IMR-90 (cell line): ENCODE results near the gene LRP1-AS. TPM values are rescaled to one million over a fixed set of nuclear protein-coding genes. Genes with fewer than 3 reads are reported as not detected.

Experiments used
- ATAC-seq: fragments of 200-7000 bp; cut with Tn5 transposase; 2 replicates; pipeline ENCODE4 v1.9.1; 2020; ENCODE audit warnings: low read depth, mild to moderate bottlenecking, moderate library complexity
- BruUV-seq: library from RNA; stranded (reverse); fragments of 400-500 nt; replicated peaks from 2 replicates; lab custom pipeline; 2021; lab: Mats Ljungman, UMichigan
- CTCF ChIA-PET: fragments of 300-600 bp; formaldehyde crosslinking; extraction: SDS; loops from one replicate; lab custom pipeline; 2021; ENCODE audit warnings: antibody characterized with exemption; lab: Yijun Ruan, JAX
- POLR2A ChIA-PET: fragments of 300-600 bp; sonication (Branson Sonifier 250); formaldehyde crosslinking; loops from one replicate; lab custom pipeline; 2022; ENCODE audit warnings: antibody characterized with exemption; ENCODE audit not compliant: unreplicated experiment; lab: Charles Lee
- DNase-seq: peaks from one replicate; pipeline ENCODE4 v3.0.0; 2013
- H2AFZ ChIP-seq: replicated peaks from 2 replicates; pipeline ENCODE3; 2013; ENCODE audit warnings: low read length, mild to moderate bottlenecking; ENCODE audit not compliant: poor library complexity
- H2AK5ac ChIP-seq: 2 replicates; pipeline ENCODE4 v1.6.1; 2013; ENCODE audit warnings: low read depth, low read length, inconsistent platforms
- H2AK9ac ChIP-seq: replicated peaks from 2 replicates; pipeline ENCODE3; 2013; ENCODE audit warnings: mild to moderate bottlenecking, low read depth, low read length, moderate library complexity; ENCODE audit not compliant: poor library complexity
- H2BK120ac ChIP-seq: 2 replicates; pipeline ENCODE4 v1.6.1; 2013; ENCODE audit warnings: low read depth, low read length, inconsistent platforms
- H2BK15ac ChIP-seq: 3 replicates; pipeline ENCODE4 v1.6.1; 2013; ENCODE audit warnings: low read depth, low read length, inconsistent platforms
- H2BK20ac ChIP-seq: 2 replicates; pipeline ENCODE4 v1.6.1; 2013; ENCODE audit warnings: low read depth, mild to moderate bottlenecking, inconsistent platforms, low read length, moderate library complexity
- H2BK5ac ChIP-seq: 2 replicates; pipeline ENCODE4 v1.6.1; 2013; ENCODE audit warnings: mild to moderate bottlenecking, low read depth, low read length, inconsistent platforms; ENCODE audit not compliant: poor library complexity, severe bottlenecking
- H3K14ac ChIP-seq: replicated peaks from 2 replicates; pipeline ENCODE4 v1.6.1; 2013; ENCODE audit warnings: low read depth, low read length, inconsistent platforms
- H3K18ac ChIP-seq: 2 replicates; pipeline ENCODE4 v1.6.1; 2013; ENCODE audit warnings: low read depth, low read length, control low read depth
- H3K23ac ChIP-seq: 2 replicates; pipeline ENCODE4 v1.6.1; 2013; ENCODE audit warnings: low read depth, low read length, inconsistent platforms
- H3K27ac ChIP-seq: 2 replicates; pipeline ENCODE4 v1.5.1; 2013; ENCODE audit warnings: mild to moderate bottlenecking, control low read depth, low read length; ENCODE audit not compliant: insufficient read depth
- H3K27me3 ChIP-seq: 2 replicates; pipeline ENCODE4 v1.6.1; 2013; ENCODE audit warnings: low read length; ENCODE audit not compliant: control insufficient read depth, insufficient read depth
- H3K36me3 ChIP-seq: 2 replicates; pipeline ENCODE4 v1.6.1; 2013; ENCODE audit warnings: low read length, mixed read lengths; ENCODE audit not compliant: control insufficient read depth, insufficient read depth
- H3K4ac ChIP-seq: 2 replicates; pipeline ENCODE4 v1.6.1; 2013; ENCODE audit warnings: low read depth, low read length, inconsistent platforms
- H3K4me1 ChIP-seq: 2 replicates; pipeline ENCODE4 v1.6.1; 2013; ENCODE audit warnings: low read length, mixed read lengths; ENCODE audit not compliant: control insufficient read depth, insufficient read depth
- H3K4me2 ChIP-seq: 2 replicates; pipeline ENCODE4 v1.6.1; 2013; ENCODE audit warnings: low read depth, mild to moderate bottlenecking, control low read depth, low read length, moderate library complexity
- H3K4me3 ChIP-seq: 2 replicates; pipeline ENCODE4 v1.5.1; 2013; ENCODE audit warnings: low read depth, mild to moderate bottlenecking, control low read depth, low read length, moderate library complexity; ENCODE audit not compliant: insufficient read depth
- H3K56ac ChIP-seq: 2 replicates; pipeline ENCODE4 v1.6.1; 2013; ENCODE audit warnings: low read length, inconsistent platforms; ENCODE audit not compliant: insufficient read depth; ENCODE audit errors: extremely low read depth
- H3K79me1 ChIP-seq, 2 experiments: 2 replicates each; pipeline ENCODE4 v1.6.1; 2013; ENCODE audit warnings: low read length in 2 of 2, inconsistent platforms in 1 of 2, low read depth in 1 of 2
- H3K9ac ChIP-seq: 2 replicates; pipeline ENCODE4 v1.6.1; 2013; ENCODE audit warnings: low read depth, low read length, control low read depth
- H3K9me1 ChIP-seq: 2 replicates; pipeline ENCODE4 v1.6.1; 2013; ENCODE audit warnings: low read length, inconsistent platforms; ENCODE audit not compliant: insufficient read depth
- H3K9me3 ChIP-seq: 2 replicates; pipeline ENCODE4 v1.6.1; 2013; ENCODE audit warnings: low read length; ENCODE audit not compliant: control insufficient read depth, insufficient read depth
- H4K20me1 ChIP-seq: 2 replicates; pipeline ENCODE4 v1.6.1; 2013; ENCODE audit warnings: low read length, inconsistent platforms; ENCODE audit not compliant: insufficient read depth
- H4K5ac ChIP-seq: 2 replicates; pipeline ENCODE4 v1.6.1; 2013; ENCODE audit warnings: mild to moderate bottlenecking, low read depth, low read length, control low read depth
- H4K8ac ChIP-seq, 2 experiments: 2 replicates each; pipeline ENCODE4 v1.6.1; 2013; ENCODE audit warnings: low read depth in 2 of 2, low read length in 2 of 2, control low read depth in 1 of 2, inconsistent platforms in 1 of 2
- H4K91ac ChIP-seq: 2 replicates; pipeline ENCODE4 v1.6.1; 2013; ENCODE audit warnings: low read depth, low read length, inconsistent platforms; ENCODE audit not compliant: insufficient read depth
- BHLHE40 ChIP-seq: fragments of 150-350 bp; IDR thresholded peaks from 2 replicates; pipeline ENCODE4 v1.6.1; 2016; ENCODE audit warnings: mild to moderate bottlenecking, low read depth, low read length
- CEBPB ChIP-seq: IDR thresholded peaks from 2 replicates; pipeline ENCODE4 v1.6.1; 2012; ENCODE audit warnings: low read depth, low read length, improper control_type of control experiment
- FOS ChIP-seq: fragments of 150-350 bp; IDR thresholded peaks from 2 replicates; pipeline ENCODE4 v1.6.1; 2016; ENCODE audit warnings: low read depth, low read length
- MAFK ChIP-seq: IDR thresholded peaks from 2 replicates; pipeline ENCODE4 v1.6.1; 2012; ENCODE audit warnings: low read depth, low read length, improper control_type of control experiment
- MAZ ChIP-seq: IDR thresholded peaks from 2 replicates; pipeline ENCODE4 v1.6.1; 2012; ENCODE audit warnings: low read depth, mild to moderate bottlenecking, low read length, improper control_type of control experiment, moderate library complexity, borderline replicate concordance
- MXI1 ChIP-seq: IDR thresholded peaks from 2 replicates; pipeline ENCODE4 v1.6.1; 2012; ENCODE audit warnings: low read depth, mild to moderate bottlenecking, low read length, moderate library complexity, borderline replicate concordance
- NFE2L2 ChIP-seq: fragments of 150-350 bp; IDR thresholded peaks from 2 replicates; pipeline ENCODE4 v1.6.1; 2016; ENCODE audit warnings: low read depth, mild to moderate bottlenecking, low read length
- POLR2A ChIP-seq: IDR thresholded peaks from 2 replicates; pipeline ENCODE4 v1.6.1; 2012; ENCODE audit warnings: mild to moderate bottlenecking, low read depth, low read length
- RCOR1 ChIP-seq: IDR thresholded peaks from 2 replicates; pipeline ENCODE4 v1.6.1; 2012; ENCODE audit warnings: mild to moderate bottlenecking, low read length, improper control_type of control experiment; ENCODE audit not compliant: insufficient replicate concordance
- RFX5 ChIP-seq: IDR thresholded peaks from 2 replicates; pipeline ENCODE4 v1.8.0; 2012; ENCODE audit warnings: low read depth, mild to moderate bottlenecking, low read length, moderate library complexity
- SMC3 ChIP-seq: fragments of 150-350 bp; IDR thresholded peaks from 2 replicates; pipeline ENCODE4 v1.6.1; 2016; ENCODE audit warnings: low read depth, mild to moderate bottlenecking, antibody characterized with exemption, low read length, moderate library complexity
- WGBS, 2 experiments: methylation state at CpG; one replicate each; pipeline versions ENCODE4 v1.1.5 to v1.1.7; 2013; ENCODE audit warnings: missing lambda C conversion rate in 2 of 2; ENCODE audit not compliant: insufficient read length in 1 of 2; ENCODE audit errors: extremely low coverage in 2 of 2; 5-methylcytosine and 5-hydroxymethylcytosine counted together
- dilution Hi-C: fragments of 300-500 bp; cut with HindIII; formaldehyde crosslinking; loops from one replicate; pipeline ENCODE4 v1.14.3; 2018; ENCODE audit warnings: low sequenced_read_pairs; ENCODE audit not compliant: unreplicated experiment
- in situ Hi-C: fragments of 300-500 bp; cut with MboI; formaldehyde crosslinking; loops from 3 replicates; pipeline ENCODE4 v1.14.3; 2019; ENCODE audit warnings: low sequenced_read_pairs, inconsistent platforms, mixed read lengths
- intact Hi-C: fragments of 100-400 bp; cut with micrococcal nuclease; formaldehyde crosslinking; loops from 2 replicates; pipeline ENCODE4 v1.10.0; 2022
- polyA plus RNA-seq, 3 experiments: library from polyadenylated mRNA; depleted of rRNA; stranded (reverse); fragments of >200 nt; gene quantifications; 2 replicates each; pipeline ENCODE4 v1.2.3, GENCODE V29; 2012; ENCODE audit warnings: low replicate concordance in 1 of 3
- total RNA-seq: library from RNA; depleted of rRNA; stranded (reverse); fragments of >200 nt; gene quantifications from 2 replicates; pipeline ENCODE4 v1.2.3, GENCODE V29; 2012
- TF ChIP-seq, protein P1 (sequence below): fragments of 150-350 bp; IDR thresholded peaks from 2 replicates; pipeline ENCODE4 v1.6.1; 2017; ENCODE audit warnings: mild to moderate bottlenecking, antibody characterized with exemption, low read length, low read depth

The LRP1-AS gene
- total and polyA plus RNA-seq, 2 of the 4 experiments (the other 2 are of a cell fraction) = not detected

DNA sequence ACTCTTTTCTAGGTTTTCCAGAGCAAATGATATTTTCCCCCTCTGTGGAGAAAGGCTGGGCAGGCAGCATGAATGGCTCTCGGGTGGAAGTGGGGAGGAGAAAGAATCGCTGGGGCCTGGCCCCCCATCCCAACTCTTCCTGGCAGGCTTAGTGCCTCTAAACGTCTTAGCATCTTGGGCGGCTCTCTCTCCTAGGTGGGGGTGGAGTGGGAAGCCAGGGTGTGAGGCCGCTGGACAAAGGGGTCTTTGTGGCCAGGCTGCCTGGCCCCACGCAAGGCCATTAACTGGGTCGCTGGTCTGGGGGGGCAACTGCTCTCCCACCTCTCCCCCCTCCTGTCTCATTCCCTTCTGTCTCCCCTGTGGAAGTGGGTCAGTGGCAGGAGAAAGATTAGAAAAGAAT, 4.7 kb downstream of the LRP1-AS start:
- no TSS peak for BruUV-seq
- no CpG with 5 or more reads among the region's 7 CpGs for WGBS, 2 experiments
- H3K9me3 ChIP-seq = no peaks in the 10 kb centered on the region
- TF ChIP-seq, protein P1, sequence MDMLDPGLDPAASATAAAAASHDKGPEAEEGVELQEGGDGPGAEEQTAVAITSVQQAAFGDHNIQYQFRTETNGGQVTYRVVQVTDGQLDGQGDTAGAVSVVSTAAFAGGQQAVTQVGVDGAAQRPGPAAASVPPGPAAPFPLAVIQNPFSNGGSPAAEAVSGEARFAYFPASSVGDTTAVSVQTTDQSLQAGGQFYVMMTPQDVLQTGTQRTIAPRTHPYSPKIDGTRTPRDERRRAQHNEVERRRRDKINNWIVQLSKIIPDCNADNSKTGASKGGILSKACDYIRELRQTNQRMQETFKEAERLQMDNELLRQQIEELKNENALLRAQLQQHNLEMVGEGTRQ = no peak
- no peak for TF ChIP-seq FOS
- no peak for TF ChIP-seq MAZ
- no peak for TF ChIP-seq RFX5
- no peak for TF ChIP-seq RCOR1
- TF ChIP-seq MXI1 = no peak
- no peak for TF ChIP-seq MAFK
- no peak for TF ChIP-seq SMC3
- no peak for TF ChIP-seq POLR2A
- TF ChIP-seq CEBPB = no peak
- TF ChIP-seq NFE2L2 = no peak
- TF ChIP-seq BHLHE40 = no peak
- no peak overlapping the region for H3K23ac ChIP-seq
- no peak overlapping the region for H4K8ac ChIP-seq
- peaks cover 50% of the 10 kb centered on the region for H3K4me1 ChIP-seq
- H3K4me2 ChIP-seq = no peak overlapping the region
- no peaks in the 10 kb centered on the region for H3K27me3 ChIP-seq
- H3K18ac ChIP-seq = no peak overlapping the region
- H3K4me3 ChIP-seq = no peak overlapping the region
- H3K36me3 ChIP-seq = peaks cover 88% of the 10 kb centered on the region
- H2BK15ac ChIP-seq = no peak overlapping the region
- H3K56ac ChIP-seq = no peak overlapping the region
- in situ Hi-C loops = no loop called here
- H2AFZ ChIP-seq = no peak overlapping the region
- H2AK9ac ChIP-seq = no peak overlapping the region
- H4K91ac ChIP-seq = no peak overlapping the region
- ATAC-seq = no peak
- no peak overlapping the region for H4K5ac ChIP-seq
- H3K79me1 ChIP-seq = peaks cover 61 to 96% of the 10 kb centered on the region in 2 experiments
- H2BK120ac ChIP-seq = no peak overlapping the region
- intact Hi-C loops = no loop called here
- H3K14ac ChIP-seq = no peak overlapping the region
- CTCF ChIA-PET = no interaction called here
- no peak for DNase-seq
- no peak overlapping the region for H3K4ac ChIP-seq
- H3K27ac ChIP-seq = no peak overlapping the region
- H2BK20ac ChIP-seq = no peak overlapping the region
- H2AK5ac ChIP-seq = no peak overlapping the region
- POLR2A ChIA-PET = no interaction called here
- H3K9ac ChIP-seq = no peak overlapping the region
- peaks cover 40% of the 10 kb centered on the region for H3K9me1 ChIP-seq
- dilution Hi-C loops = no loop called here
- no peak overlapping the region for H2BK5ac ChIP-seq
- H4K20me1 ChIP-seq = peaks cover 91% of the 10 kb centered on the region
